HG03039 (cell line): ENCODE data around the gene MDM1.

Experiments
- ATAC-seq: cut with Tn5 transposase; IDR thresholded peaks from one replicate; pipeline ENCODE4 v1.9.1; 2021; ENCODE audit warnings: mild to moderate bottlenecking, moderate library complexity; ENCODE audit not compliant: unreplicated experiment

Gene MDM1

DNA sequence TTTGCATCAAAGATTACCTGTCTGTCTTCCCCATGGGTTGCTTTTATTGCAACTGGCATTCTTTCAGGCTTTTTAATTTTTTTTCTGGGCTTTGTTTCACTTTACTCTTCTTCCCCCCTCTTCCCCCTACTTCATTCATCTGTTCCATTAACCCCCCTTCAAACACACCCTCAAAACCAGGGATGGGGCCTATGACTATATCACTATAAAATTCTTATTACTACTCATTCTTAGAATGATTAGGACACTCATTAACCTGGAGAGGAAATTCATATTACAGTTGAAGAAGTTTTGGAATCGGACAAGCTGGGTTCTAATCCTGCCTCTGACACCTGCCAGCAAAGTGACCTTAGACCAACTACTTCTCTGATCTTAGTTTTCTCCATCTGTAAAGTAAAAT, 24.8 kb upstream of the MDM1 start:
- ATAC-seq, result no peak

DNA sequence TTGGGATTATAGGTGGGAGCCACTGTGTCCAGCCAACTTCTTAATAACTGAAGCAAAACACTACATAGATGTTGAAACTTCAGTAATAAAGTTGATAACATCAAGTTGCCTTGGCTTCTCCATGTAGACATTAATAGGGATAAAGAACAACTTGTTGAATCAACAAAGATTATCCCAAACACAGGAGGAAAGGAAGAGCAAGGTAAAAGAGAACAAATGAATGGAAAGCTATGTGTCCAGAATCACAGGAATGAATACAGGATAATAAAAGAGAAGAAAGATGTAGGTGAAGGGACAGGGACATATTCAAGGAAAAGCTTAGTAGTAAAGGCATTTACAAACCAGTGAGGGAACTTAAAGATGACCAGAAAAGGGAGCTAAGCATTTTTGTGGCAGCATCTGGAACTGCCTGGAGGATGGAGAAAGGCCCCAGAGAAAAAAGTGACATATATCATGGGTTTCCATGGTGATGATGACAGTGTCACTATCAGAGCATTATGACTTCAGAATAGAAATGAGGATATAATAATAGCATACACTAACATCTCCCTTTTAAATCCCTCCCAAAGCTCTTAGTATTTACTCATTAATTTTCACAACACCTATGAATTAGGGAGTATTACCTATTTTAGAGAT, 24.0 kb upstream of the MDM1 start:
- ATAC-seq, result no peak

GRCh38 chr12:68354977-68355541, 22.9 kb upstream of the MDM1 start:
- ATAC-seq, result no peak

- no peak for ATAC-seq
Measured at GRCh38 chr12:68352067-68352466, 19.9 kb upstream of the MDM1 start.

GRCh38 chr12:68350753-68351152, 18.6 kb upstream of the MDM1 start:
- no peak for ATAC-seq

GRCh38 chr12:68349921-68350606, 17.9 kb upstream of the MDM1 start:
- no peak for ATAC-seq

DNA sequence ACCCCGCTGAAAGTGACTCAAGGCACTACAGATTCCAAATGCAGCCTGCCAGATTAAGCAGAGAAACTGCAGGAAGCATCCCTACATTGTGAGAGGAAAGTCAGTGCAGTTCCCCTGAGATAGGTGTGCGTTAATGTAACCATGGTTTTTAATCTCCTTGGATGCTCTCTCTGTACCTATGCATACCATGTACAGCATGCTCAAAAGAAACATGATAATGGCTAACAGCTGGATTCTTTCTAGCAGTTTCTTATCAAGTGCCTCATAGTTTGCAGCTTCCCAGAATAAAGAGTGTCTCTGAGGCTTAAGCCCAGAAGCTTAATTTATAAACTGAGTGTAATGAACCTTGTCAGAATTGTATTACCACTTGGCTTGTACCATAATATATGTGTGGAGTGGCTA, 17.1 kb upstream of the MDM1 start:
- no peak for ATAC-seq

DNA sequence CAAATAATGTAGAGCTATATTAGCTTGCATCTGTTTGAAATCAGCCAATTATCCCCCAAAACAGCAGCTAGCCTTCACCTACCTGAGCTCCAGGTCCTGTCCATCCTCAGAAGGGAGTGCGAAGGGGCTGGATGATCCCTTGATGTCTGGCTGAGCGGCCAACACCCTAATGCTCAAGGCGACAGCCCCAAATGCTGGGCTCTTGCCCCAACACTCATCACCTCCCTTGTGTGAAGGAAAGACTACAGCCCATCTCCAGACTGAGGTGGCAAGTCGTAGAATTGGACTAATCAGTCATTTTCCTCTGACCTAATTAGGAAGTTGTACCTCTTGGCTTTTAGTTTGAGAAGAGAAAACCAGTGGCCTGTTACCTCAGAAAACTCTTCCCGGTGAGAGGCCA, 16.3 kb upstream of the MDM1 start:
- no peak for ATAC-seq

- no peak for ATAC-seq
Measured at GRCh38 chr12:68345763-68346162, 13.6 kb upstream of the MDM1 start.

- ATAC-seq, result no peak
Measured at GRCh38 chr12:68344126-68344525, 12.0 kb upstream of the MDM1 start.

DNA sequence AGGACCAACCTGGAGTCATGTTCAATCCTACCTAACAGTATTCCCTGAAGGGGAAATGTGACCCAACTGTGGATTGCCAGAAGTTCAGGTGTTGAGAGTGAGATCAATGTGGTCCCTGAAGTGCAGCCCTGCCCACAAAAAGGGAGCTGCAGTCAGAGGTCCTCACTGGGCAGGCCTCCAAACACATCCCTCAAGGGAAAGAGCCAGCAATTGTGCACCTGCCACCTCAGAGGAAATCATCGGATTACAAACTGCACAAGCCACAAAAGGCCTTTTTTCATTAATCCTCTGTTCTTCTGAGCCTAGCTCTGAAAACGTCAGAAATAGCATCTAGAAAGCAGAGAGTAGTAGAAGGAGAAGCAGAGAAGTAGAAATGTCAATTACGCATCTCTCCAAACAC, 10.8 kb upstream of the MDM1 start:
- no peak for ATAC-seq

DNA sequence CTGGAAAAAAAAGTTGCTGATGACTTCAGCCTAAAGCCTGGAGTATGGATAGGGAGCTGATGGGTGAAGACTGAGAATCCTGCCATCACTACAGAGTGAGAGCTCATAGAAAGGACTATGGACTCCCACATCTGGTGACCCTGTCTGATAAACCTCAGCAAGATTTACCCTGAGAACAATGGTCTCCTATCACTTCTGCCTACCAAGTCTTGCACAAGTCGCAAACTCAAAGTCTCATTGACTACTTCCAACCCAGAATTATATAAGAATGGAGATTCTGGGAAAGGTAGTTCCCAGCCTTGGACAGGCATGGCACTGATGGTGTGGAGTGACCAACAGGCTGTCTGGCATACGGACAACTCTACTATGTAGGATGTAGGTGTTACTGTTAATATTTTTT, 9.7 kb upstream of the MDM1 start:
- ATAC-seq, result no peak

DNA sequence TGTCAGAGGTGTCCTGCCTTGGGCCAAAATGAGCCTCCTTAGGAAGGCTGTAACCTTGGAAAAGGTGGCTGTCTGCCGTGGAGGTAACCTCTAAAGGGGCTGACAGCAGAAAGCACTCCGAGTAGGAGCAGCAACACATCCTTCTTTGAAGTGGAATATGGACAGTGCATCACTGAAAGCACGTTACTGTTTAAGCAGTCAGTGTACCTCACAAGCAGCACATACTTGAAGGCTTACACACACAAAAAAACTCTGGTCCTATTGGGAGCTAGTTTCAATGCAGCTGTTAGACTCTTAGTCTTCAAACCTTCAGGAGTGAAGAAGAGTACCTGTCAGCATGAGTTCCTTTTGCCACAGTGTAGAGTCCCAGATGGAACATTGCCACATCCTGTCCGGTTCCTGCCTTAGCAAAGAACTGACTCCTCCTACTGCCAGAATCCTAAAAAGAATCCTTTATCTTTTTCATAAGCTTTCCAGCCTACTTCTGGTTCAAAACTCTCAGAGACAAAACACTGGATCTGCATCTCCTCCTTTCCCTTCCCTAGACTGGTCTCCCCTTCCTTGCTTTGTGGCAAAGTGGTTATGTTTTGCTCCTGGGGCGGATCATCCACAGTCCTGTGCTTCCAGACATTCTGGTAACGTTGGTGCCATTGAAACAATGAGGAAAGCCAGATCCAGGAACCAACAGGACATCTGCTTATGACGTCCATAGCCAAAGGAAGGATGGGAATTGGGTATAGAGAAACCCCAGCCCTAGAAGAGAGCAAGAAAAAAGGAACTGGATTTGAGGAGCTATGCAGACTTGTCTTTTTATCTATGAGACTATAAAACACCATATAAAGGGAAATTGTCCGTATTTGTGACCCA, 8.5 kb upstream of the MDM1 start:
- no peak for ATAC-seq

- ATAC-seq, result no peak
Measured at GRCh38 chr12:68336889-68337303, 4.7 kb upstream of the MDM1 start.

GRCh38 chr12:68335462-68335861, 3.3 kb upstream of the MDM1 start:
- no peak for ATAC-seq

DNA sequence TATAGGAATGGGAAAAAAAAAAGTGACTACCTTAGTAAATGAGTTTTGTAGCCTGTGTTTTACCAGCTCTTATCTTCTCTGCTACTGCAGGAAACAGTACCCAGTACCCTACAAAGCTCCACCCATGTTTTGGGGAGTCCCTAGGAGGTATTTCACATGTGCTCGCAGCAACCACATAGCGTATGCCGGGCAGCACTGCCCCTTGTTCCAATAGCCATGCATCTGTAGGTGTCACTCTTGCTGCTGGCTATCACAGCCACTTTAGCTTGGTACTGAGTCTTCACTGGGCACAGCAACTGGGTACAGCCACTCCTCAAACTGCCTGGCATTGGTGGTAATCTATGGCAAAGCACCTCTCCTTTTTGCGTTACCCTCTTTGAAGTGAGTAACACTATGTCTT, 2.0 kb upstream of the MDM1 start:
- no peak for ATAC-seq

GRCh38 chr12:68332728-68333630, 817 bp upstream of the MDM1 start:
- no peak for ATAC-seq

DNA sequence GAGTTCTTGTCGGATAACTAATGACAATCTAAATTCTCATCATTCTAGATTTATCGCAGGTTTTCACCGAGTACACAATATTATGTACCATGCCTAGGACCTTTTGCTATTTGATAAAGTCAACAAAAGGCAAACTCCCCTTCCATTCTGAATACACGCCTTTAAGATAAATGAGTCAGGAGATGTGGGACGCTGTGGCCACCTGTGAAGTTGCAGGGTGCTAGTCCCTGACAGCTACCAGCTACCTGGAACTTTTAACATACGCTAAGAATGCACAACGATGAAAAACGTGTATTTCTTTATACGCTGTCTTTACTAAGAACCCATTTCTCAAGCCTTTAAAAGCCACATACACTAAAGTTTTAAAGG, 678 bp downstream of the MDM1 start:
- no peak for ATAC-seq

DNA sequence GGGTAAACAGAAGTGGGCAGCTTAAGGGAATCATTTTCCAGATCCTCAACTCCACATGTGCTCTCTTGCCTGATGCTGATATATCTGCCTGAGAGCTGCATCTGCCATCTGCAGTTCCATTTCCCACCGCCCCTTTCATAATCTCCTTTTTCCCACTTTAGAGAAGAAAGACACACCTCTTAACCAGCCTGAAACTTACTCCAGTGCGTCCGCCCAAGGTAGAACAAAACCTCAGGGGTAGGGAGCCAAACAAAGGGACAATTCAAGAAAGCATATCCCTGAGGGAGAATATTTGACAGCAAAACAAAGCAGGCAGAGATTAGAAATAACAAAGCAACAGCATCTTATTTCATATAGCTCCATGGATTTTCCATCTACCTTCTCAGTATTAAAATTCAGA, 4.3 kb downstream of the MDM1 start:
- no peak for ATAC-seq

GRCh38 chr12:68326716-68327115, 5.4 kb downstream of the MDM1 start:
- ATAC-seq, result no peak

DNA sequence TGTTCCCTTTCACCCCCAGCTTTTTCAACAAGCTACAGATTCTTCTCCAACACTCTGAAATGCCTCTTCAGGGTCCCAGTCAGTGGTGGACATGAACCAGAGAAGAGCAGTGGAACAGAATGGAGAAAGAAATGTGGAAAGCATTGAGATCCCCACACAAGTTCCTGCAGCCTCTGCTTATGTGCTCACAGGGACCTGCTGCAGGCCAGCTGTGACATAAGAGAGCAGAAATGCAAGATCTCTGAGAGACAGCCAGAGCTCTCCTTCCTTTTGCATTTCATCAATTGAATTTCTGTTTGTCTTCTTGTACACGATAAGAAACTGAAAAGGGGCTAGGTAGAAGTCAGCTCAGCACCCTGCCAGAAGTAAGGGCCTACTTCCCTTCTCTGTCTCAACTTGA, 6.2 kb downstream of the MDM1 start:
- no peak for ATAC-seq
